ENCODE data around the gene COL18A1. TPM values are rescaled to one million over a fixed set of nuclear protein-coding genes. Genes with fewer than 3 reads are reported as not detected.

The COL18A1 gene
- polyA plus RNA-seq, 3 donors: 0.80 to 4.1 (median 1.1) TPM

DNA sequence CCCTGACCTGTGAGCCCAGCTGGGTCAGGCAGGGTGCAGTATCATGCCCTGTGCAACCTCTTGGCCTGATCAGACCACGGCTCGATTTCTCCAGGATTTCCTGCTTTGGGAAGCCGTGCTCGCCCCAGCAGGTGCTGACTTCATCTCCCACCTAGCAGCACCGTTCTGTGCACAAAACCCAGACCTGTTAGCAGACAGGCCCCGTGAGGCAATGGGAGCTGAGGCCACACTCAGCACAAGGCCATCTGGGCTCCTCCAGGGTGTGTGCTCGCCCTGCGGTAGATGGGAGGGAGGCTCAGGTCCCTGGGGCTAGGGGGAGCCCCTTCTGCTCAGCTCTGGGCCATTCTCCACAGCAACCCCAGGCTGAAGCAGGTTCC is 107.6 kb downstream of the COL18A1 start:
- Histone ChIP-seq H3K4me2 (replicated peaks; ENCODE audit: extremely low read depth, low read length, poor library complexity, severe bottlenecking) (no peak overlapping the region), H3K4me3 (replicated peaks in 1 of 3; ENCODE audit: low read depth in 2 of 3, low read length in 3 of 3) (no peak overlapping the region), H3K79me2 (ENCODE audit: insufficient read depth, low read length) (peaks cover 6% of the 10 kb centered on the region), H4K20me1 (ENCODE audit: insufficient read depth, low read length) (no peaks in the 10 kb centered on the region), H3K27ac (ENCODE audit: low read depth in 1 of 2, low read length in 2 of 2) (peak overlapping the region in 1 of 2 donors; percentile 26), H3K9me3 (replicated peaks in 1 of 2; ENCODE audit: control insufficient read depth in 1 of 2, insufficient read depth in 1 of 2, low read length in 2 of 2) (no peaks in the 10 kb centered on the region), H3K4me1 (ENCODE audit: control insufficient read depth in 1 of 2, insufficient read depth in 2 of 2, low read length in 2 of 2) (peaks cover 12 to 16% of the 10 kb centered on the region in 2 donors), H3K36me3 (replicated peaks in 1 of 2; ENCODE audit: control insufficient read depth in 1 of 2, insufficient read depth in 2 of 2, low read length in 2 of 2) (peaks cover 42 to 55% of the 10 kb centered on the region in 2 donors), H2AFZ (ENCODE audit: insufficient read depth, low read depth, low read length, poor library complexity, severe bottlenecking) (no peak overlapping the region), H3K9ac (ENCODE audit: insufficient read depth, low read length, poor library complexity, severe bottlenecking) (no peak overlapping the region), H3K27me3 (ENCODE audit: control insufficient read depth in 2 of 2, insufficient read depth in 2 of 2, low read length in 2 of 2) (no peaks in the 10 kb centered on the region)
- intact Hi-C loops (cut with micrococcal nuclease): no loop called here
- WGBS (ENCODE audit: insufficient coverage): 87% methylated on average over 5 of the region's 8 CpGs
- peaks cover 38 to 60% of the 10 kb centered on the region in 2 donors for H3K36me3 Mint-ChIP-seq
- TF ChIP-seq, protein P1, sequence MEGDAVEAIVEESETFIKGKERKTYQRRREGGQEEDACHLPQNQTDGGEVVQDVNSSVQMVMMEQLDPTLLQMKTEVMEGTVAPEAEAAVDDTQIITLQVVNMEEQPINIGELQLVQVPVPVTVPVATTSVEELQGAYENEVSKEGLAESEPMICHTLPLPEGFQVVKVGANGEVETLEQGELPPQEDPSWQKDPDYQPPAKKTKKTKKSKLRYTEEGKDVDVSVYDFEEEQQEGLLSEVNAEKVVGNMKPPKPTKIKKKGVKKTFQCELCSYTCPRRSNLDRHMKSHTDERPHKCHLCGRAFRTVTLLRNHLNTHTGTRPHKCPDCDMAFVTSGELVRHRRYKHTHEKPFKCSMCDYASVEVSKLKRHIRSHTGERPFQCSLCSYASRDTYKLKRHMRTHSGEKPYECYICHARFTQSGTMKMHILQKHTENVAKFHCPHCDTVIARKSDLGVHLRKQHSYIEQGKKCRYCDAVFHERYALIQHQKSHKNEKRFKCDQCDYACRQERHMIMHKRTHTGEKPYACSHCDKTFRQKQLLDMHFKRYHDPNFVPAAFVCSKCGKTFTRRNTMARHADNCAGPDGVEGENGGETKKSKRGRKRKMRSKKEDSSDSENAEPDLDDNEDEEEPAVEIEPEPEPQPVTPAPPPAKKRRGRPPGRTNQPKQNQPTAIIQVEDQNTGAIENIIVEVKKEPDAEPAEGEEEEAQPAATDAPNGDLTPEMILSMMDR (IDR thresholded peaks at IDR 0.05): no peak
- peaks cover 0 to 2% (median 0%) of the 10 kb centered on the region in 7 donors for H3K9me3 Mint-ChIP-seq
- peaks cover 0 to 1% (median 0%) of the 10 kb centered on the region in 3 donors for H3K27me3 Mint-ChIP-seq (ENCODE audit: low read depth in 3 of 3)
- no peak overlapping the region for H3K4me3 Mint-ChIP-seq
- peaks cover 14% of the 10 kb centered on the region for H3K4me1 Mint-ChIP-seq
- peak overlapping the region in 3 of 7 donors; percentile 10 to 30 (median 26) for H3K27ac Mint-ChIP-seq
- DNase-seq: no peak

DNA sequence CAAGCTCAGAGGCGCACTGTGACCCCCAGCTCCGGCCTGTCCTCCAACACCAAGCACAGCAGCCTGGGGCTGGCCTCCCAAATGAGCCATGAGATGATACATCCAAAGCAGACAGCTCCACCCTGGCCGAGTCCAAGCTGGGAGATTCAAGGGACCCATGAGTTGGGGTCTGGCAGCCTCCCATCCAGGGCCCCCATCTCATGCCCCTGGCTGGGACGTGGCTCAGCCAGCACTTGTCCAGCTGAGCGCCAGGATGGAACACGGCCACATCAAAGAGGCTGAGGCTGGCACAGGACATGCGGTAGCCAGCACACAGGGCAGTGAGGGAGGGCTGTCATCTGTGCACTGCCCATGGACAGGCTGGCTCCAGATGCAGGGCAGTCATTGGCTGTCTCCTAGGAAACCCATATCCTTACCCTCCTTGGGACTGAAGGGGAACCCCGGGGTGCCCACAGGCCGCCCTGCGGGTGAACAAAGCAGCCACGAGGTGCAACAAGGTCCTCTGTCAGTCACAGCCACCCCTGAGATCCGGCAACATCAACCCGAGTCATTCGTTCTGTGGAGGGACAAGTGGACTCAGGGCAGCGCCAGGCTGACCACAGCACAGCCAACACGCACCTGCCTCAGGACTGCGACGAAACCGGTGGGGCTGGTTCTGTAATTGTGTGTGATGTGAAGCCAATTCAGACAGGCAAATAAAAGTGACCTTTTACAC is 108.2 kb downstream of the COL18A1 start:
- Histone ChIP-seq H3K36me3 (replicated peaks in 1 of 2; ENCODE audit: control insufficient read depth in 1 of 2, insufficient read depth in 2 of 2, low read length in 2 of 2) (peaks cover 42 to 55% of the 10 kb centered on the region in 2 donors), H4K20me1 (ENCODE audit: insufficient read depth, low read length) (no peaks in the 10 kb centered on the region), H3K79me2 (ENCODE audit: insufficient read depth, low read length) (peaks cover 6% of the 10 kb centered on the region), H2AFZ (ENCODE audit: insufficient read depth, low read depth, low read length, poor library complexity, severe bottlenecking) (no peak overlapping the region), H3K27me3 (ENCODE audit: control insufficient read depth in 2 of 2, insufficient read depth in 2 of 2, low read length in 2 of 2) (no peaks in the 10 kb centered on the region), H3K27ac (ENCODE audit: low read depth in 1 of 2, low read length in 2 of 2) (peak overlapping the region in 1 of 2 donors; percentile 26), H3K4me1 (ENCODE audit: control insufficient read depth in 1 of 2, insufficient read depth in 2 of 2, low read length in 2 of 2) (peaks cover 16 to 21% of the 10 kb centered on the region in 2 donors), H3K9me3 (replicated peaks in 1 of 2; ENCODE audit: control insufficient read depth in 1 of 2, insufficient read depth in 1 of 2, low read length in 2 of 2) (no peaks in the 10 kb centered on the region), H3K4me3 (replicated peaks in 1 of 3; ENCODE audit: low read depth in 2 of 3, low read length in 3 of 3) (no peak overlapping the region), H3K4me2 (replicated peaks; ENCODE audit: extremely low read depth, low read length, poor library complexity, severe bottlenecking) (no peak overlapping the region), H3K9ac (ENCODE audit: insufficient read depth, low read length, poor library complexity, severe bottlenecking) (no peak overlapping the region)
- Mint-ChIP-seq H3K9me3 (peaks cover 0 to 4% (median 2%) of the 10 kb centered on the region in 7 donors), H3K27ac (peak overlapping the region in 1 of 7 donors; percentile 2), H3K4me3 (no peak overlapping the region), H3K36me3 (peaks cover 38 to 64% of the 10 kb centered on the region in 2 donors), H3K4me1 (peaks cover 19% of the 10 kb centered on the region), H3K27me3 (ENCODE audit: low read depth in 3 of 3) (peaks cover 0 to 1% (median 0%) of the 10 kb centered on the region in 3 donors)
- intact Hi-C loops (cut with micrococcal nuclease): no loop called here
- no peak for DNase-seq
- 95% methylated on average over 8 of the region's 19 CpGs for WGBS (ENCODE audit: insufficient coverage)
- TF ChIP-seq, protein P1 (IDR thresholded peaks at IDR 0.05): no peak

Data from CD14-positive monocyte (primary cell).